ENCODE measurements around the gene RPL11. TPM values are rescaled to one million over a fixed set of nuclear protein-coding genes. Genes with fewer than 3 reads are reported as not detected.
A peak's percentile ranks its signal among the peaks of the same experiment; 100 is the strongest.

RPL11 gene
- total and polyA plus RNA-seq, 10 of the 15 experiments (the other 5 are each of a cell fraction or from before 2014, with no cell fraction given) = 968 to 4,611 (median 2,521) TPM

DNA sequence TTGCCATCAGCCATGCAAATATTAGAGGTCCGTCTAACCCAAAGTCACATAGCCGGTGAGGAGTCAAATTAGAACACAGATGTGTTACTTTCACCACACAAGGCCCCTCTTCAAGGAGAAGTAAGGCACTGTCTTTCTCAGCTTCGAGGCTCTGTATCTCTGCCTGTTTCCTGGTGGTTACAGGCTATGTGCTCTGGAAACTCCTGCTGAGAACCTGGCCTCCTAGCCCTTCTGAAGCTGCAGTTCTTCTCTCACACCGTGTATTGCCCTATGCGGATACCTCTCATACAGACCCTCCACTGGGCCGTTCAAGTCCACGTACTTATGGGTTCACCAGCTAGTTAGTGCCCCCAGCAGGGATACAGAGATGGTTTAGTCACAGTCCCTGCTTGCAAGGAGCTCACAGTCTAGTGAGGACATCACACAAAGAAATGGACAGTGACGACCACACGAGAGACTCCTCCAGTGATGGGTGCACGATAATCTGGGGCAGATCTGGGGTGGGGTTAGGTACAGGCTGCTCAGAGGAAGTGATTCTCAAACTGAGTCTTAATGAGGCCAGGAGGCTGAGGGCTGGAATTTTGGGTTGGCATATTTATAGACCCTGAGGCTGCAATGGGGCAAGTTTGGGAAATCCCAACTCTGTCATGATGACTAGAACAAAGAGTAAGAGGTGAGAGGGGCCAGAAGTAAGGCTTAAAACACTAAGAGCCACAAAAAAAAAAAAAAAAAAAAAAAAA, 28.8 kb downstream of the RPL11 start:
- BruUV-seq (replicated peaks) = TSS peak; percentile 95
- under 1% methylated on average over 10 of the region's 10 CpGs for WGBS (ENCODE audit: insufficient coverage, insufficient replicate concordance, low lambda C conversion rate, missing lambda C conversion rate)
- ATAC-seq (peak; percentile 79), DNase-seq (ENCODE audit: low read depth, low spot score) (peak; percentile 92), FAIRE-seq (peak; percentile 92)
- ChIA-PET POLR2A (interaction anchor here (0.6 to 5.6 kb wide), 10 partner anchors 9 to 193 kb away, joined by 3 to 29 read pairs (median 5); partner anchors contain the start of genes CNR2 and ELOA), SMC1A (ENCODE audit: uncharacterized antibody, unreplicated experiment) (interaction anchor here (0.7 to 5.8 kb wide), 12 partner anchors 8 to 193 kb away, joined by 3 to 46 read pairs (median 4); partner anchors contain the start of genes CNR2, ELOA and RPL11), CTCF (interaction anchor here (0.5 to 4.1 kb wide), 5 partner anchors 10 to 190 kb away, joined by 3 to 27 read pairs (median 5); partner anchors contain the start of genes ELOA and RPL11), RAD21 (ENCODE audit: unreplicated experiment) (interaction anchor here (0.6 to 5.4 kb wide), 3 partner anchors 9 to 28 kb away, joined by 3 to 51 read pairs (median 13); partner anchors contain the start of genes ELOA and RPL11)
- Histone ChIP-seq H3K4me1 (ENCODE audit: control insufficient read depth, insufficient read depth, low read length) (peaks cover 50% of the 10 kb centered on the region), H3K9ac (ENCODE audit: control insufficient read depth, insufficient read depth, low read length) (peak overlapping the region; percentile 71), H4K20me1 (ENCODE audit: control insufficient read depth, insufficient read depth) (no peaks in the 10 kb centered on the region), H2AFZ (ENCODE audit: control insufficient read depth, low read depth, low read length) (peak overlapping the region; percentile 49; the same call in 1 of the 2 replicates), H3K4me2 (ENCODE audit: control insufficient read depth, insufficient read depth) (peak overlapping the region; percentile 91), H3K27ac (ENCODE audit: control insufficient read depth, insufficient read depth) (peak overlapping the region; percentile 99), H3K27me3 (replicated peaks in 1 of 2; ENCODE audit: control insufficient read depth in 2 of 2, insufficient read depth in 2 of 2, low read length in 1 of 2) (no peaks in the 10 kb centered on the region), H3K4me3 (peak overlapping the region; percentile 38; the same call in 1 of the 2 replicates), H3K9me3 (replicated peaks; ENCODE audit: control insufficient read depth, insufficient read depth, low read length) (no peaks in the 10 kb centered on the region), H3K36me3 (ENCODE audit: control insufficient read depth in 2 of 2, insufficient read depth in 2 of 2, low read length in 1 of 2) (no peaks in the 10 kb centered on the region; a peak in 1 of 4 replicates), H3K79me2 (ENCODE audit: control insufficient read depth, insufficient read depth, low read length) (peaks cover 14% of the 10 kb centered on the region)
- in situ Hi-C loops (cut with MboI) (no loop called here), intact Hi-C loops (cut with micrococcal nuclease; ENCODE audit: unreplicated experiment) (loop anchor here (1.0 to 10.0 kb wide), 4 partner anchors 8 to 1676 kb away; no protein-coding TSS in a partner anchor)
- TF ChIP-seq TCF7 (IDR thresholded peaks at IDR 0.05; ENCODE audit: borderline replicate concordance) = 0 out of 2 replicates have a peak, but pooled peaks have one; percentile 30
- TF ChIP-seq FOXK2 (IDR thresholded peaks at IDR 0.05) = no peak
- TF ChIP-seq, protein P1, sequence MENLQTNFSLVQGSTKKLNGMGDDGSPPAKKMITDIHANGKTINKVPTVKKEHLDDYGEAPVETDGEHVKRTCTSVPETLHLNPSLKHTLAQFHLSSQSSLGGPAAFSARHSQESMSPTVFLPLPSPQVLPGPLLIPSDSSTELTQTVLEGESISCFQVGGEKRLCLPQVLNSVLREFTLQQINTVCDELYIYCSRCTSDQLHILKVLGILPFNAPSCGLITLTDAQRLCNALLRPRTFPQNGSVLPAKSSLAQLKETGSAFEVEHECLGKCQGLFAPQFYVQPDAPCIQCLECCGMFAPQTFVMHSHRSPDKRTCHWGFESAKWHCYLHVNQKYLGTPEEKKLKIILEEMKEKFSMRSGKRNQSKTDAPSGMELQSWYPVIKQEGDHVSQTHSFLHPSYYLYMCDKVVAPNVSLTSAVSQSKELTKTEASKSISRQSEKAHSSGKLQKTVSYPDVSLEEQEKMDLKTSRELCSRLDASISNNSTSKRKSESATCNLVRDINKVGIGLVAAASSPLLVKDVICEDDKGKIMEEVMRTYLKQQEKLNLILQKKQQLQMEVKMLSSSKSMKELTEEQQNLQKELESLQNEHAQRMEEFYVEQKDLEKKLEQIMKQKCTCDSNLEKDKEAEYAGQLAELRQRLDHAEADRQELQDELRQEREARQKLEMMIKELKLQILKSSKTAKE (IDR thresholded peaks at IDR 0.05; ENCODE audit: low read depth, poor library complexity, severe bottlenecking) = peak; percentile 28
- TF ChIP-seq TCF3 (IDR thresholded peaks at IDR 0.05; ENCODE audit: borderline replicate concordance, insufficient read depth, low read depth, low read length) = peak; percentile 66; the same call in 1 of the 2 replicates
- no peak for TF ChIP-seq ZNF274 (IDR thresholded peaks at IDR 0.05; ENCODE audit: insufficient read depth, insufficient read length)
- TF ChIP-seq MEF2B (IDR thresholded peaks at IDR 0.05; ENCODE audit: partially characterized antibody, poor library complexity, severe bottlenecking) = peak; percentile 74
- TF ChIP-seq, protein P2, sequence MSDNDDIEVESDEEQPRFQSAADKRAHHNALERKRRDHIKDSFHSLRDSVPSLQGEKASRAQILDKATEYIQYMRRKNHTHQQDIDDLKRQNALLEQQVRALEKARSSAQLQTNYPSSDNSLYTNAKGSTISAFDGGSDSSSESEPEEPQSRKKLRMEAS (IDR thresholded peaks at IDR 0.05; ENCODE audit: low read depth, low read length) = no peak; the same call in 1 of the 2 replicates
- TF ChIP-seq RCOR1 (conservative IDR thresholded peaks at IDR 0.05; ENCODE audit: low read depth, low read length) = no peak
- TF ChIP-seq, protein P3, sequence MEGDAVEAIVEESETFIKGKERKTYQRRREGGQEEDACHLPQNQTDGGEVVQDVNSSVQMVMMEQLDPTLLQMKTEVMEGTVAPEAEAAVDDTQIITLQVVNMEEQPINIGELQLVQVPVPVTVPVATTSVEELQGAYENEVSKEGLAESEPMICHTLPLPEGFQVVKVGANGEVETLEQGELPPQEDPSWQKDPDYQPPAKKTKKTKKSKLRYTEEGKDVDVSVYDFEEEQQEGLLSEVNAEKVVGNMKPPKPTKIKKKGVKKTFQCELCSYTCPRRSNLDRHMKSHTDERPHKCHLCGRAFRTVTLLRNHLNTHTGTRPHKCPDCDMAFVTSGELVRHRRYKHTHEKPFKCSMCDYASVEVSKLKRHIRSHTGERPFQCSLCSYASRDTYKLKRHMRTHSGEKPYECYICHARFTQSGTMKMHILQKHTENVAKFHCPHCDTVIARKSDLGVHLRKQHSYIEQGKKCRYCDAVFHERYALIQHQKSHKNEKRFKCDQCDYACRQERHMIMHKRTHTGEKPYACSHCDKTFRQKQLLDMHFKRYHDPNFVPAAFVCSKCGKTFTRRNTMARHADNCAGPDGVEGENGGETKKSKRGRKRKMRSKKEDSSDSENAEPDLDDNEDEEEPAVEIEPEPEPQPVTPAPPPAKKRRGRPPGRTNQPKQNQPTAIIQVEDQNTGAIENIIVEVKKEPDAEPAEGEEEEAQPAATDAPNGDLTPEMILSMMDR (IDR thresholded peaks at IDR 0.05 in 2 of 3, conservative IDR thresholded peaks at IDR 0.05 in 1 of 3; ENCODE audit: control insufficient read depth in 2 of 3, extremely low read depth in 1 of 3, insufficient read depth in 1 of 3, low read depth in 3 of 3, low read length in 3 of 3) = no peak
- TF ChIP-seq HDAC2 (IDR thresholded peaks at IDR 0.05) = no peak
- TF ChIP-seq IRF4 (IDR thresholded peaks at IDR 0.05; ENCODE audit: low read depth, low read length) = peak; percentile 73
- TF ChIP-seq BACH1 (IDR thresholded peaks at IDR 0.05; ENCODE audit: borderline replicate concordance) = peak; percentile 16; the same call in 1 of the 2 replicates
- TF ChIP-seq, protein P4, sequence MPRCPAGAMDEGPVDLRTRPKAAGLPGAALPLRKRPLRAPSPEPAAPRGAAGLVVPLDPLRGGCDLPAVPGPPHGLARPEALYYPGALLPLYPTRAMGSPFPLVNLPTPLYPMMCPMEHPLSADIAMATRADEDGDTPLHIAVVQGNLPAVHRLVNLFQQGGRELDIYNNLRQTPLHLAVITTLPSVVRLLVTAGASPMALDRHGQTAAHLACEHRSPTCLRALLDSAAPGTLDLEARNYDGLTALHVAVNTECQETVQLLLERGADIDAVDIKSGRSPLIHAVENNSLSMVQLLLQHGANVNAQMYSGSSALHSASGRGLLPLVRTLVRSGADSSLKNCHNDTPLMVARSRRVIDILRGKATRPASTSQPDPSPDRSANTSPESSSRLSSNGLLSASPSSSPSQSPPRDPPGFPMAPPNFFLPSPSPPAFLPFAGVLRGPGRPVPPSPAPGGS (IDR thresholded peaks at IDR 0.05; ENCODE audit: borderline replicate concordance, insufficient read depth, low read depth, low read length, poor library complexity, severe bottlenecking) = peak; percentile 66
- TF ChIP-seq, protein P5, sequence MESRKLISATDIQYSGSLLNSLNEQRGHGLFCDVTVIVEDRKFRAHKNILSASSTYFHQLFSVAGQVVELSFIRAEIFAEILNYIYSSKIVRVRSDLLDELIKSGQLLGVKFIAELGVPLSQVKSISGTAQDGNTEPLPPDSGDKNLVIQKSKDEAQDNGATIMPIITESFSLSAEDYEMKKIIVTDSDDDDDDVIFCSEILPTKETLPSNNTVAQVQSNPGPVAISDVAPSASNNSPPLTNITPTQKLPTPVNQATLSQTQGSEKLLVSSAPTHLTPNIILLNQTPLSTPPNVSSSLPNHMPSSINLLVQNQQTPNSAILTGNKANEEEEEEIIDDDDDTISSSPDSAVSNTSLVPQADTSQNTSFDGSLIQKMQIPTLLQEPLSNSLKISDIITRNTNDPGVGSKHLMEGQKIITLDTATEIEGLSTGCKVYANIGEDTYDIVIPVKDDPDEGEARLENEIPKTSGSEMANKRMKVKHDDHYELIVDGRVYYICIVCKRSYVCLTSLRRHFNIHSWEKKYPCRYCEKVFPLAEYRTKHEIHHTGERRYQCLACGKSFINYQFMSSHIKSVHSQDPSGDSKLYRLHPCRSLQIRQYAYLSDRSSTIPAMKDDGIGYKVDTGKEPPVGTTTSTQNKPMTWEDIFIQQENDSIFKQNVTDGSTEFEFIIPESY (IDR thresholded peaks at IDR 0.05) = no peak

Data from GM12878 (cell line).